Measurements from ENCODE around the gene HNF1A.

DNA sequence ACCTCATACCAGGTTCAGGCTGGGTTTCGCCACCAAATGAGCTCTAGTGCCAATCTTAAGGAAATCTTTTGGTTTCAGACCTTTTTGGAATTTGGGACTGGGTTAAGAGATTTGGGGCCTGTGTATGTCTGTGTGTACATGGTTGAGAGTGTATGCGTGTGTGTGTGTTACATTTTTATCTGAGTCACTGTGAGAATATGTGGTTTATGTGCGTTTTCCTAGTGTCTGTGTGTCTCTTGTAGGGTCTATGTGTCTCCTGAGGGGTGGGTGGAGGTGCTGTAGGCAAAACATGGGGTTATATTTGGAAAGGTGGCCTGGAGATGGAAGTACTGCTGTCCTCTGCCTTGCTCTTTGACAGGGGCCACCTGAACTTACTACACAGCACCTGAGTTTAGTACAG is 20.1 kb downstream of the HNF1A start:
- TF ChIP-seq HNRNPH1 (optimal IDR thresholded peaks at IDR 0.05; ENCODE audit: low read depth, low read length) (no peak), NRF1 (conservative IDR thresholded peaks at IDR 0.05 in 1 of 2, IDR thresholded peaks at IDR 0.05 in 1 of 2) (no peak), ZNF586 (CRISPR knock-in tag; conservative IDR thresholded peaks at IDR 0.05) (no peak), PPARD (CRISPR knock-in tag; IDR thresholded peaks at IDR 0.05) (no peak), ZNF311 (CRISPR knock-in tag; IDR thresholded peaks at IDR 0.05) (no peak), CBX3 (IDR thresholded peaks at IDR 0.05; ENCODE audit: borderline replicate concordance in 1 of 2, low read length in 2 of 2) (no peak), POLR2A (conservative IDR thresholded peaks at IDR 0.05) (no peak), ZNF444 (CRISPR knock-in tag; IDR thresholded peaks at IDR 0.05) (no peak), ZNF644 (tag; IDR thresholded peaks at IDR 0.05; ENCODE audit: low read depth) (no peak), SIRT6 (IDR thresholded peaks at IDR 0.05; ENCODE audit: low read depth, low read length) (no peak), JUNB (CRISPR knock-in tag; conservative IDR thresholded peaks at IDR 0.05) (no peak)
- TF ChIP-seq, protein P1, sequence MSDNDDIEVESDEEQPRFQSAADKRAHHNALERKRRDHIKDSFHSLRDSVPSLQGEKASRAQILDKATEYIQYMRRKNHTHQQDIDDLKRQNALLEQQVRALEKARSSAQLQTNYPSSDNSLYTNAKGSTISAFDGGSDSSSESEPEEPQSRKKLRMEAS (CRISPR knock-in tag; IDR thresholded peaks at IDR 0.05), result no peak
- TF ChIP-seq, protein P2, sequence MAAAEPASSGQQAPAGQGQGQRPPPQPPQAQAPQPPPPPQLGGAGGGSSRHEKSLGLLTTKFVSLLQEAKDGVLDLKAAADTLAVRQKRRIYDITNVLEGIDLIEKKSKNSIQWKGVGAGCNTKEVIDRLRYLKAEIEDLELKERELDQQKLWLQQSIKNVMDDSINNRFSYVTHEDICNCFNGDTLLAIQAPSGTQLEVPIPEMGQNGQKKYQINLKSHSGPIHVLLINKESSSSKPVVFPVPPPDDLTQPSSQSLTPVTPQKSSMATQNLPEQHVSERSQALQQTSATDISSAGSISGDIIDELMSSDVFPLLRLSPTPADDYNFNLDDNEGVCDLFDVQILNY (CRISPR knock-in tag; IDR thresholded peaks at IDR 0.05), result no peak

Data from K562 (cell line).